Measurements from ENCODE around the gene DSC1.
"Not testable (repeated sequence)": the region's sequence is repeated elsewhere in the genome, so short reads cannot be mapped to it uniquely, and the experiment has no call there.

DSC1 gene

DNA sequence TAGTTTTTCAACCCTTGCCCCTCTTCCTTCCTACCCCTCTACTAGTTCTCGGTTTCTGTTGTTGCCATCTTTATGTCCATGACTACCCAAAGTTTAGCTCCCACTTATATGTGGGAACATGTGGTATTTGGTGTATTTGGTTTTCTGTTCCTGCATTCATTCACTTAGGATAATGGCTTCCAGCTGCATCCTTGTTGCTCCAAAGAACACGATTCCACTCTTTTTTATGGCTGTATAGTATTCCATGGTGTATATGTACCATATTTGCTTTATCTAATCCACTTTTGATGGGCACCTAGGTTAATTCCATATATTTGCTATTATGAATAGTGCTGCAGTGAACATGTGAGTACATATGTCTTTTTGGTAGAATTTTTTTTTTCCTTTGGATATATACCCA lies 20.6 kb upstream of the DSC1 start:
- H3K27me3 ChIP-seq (ENCODE audit: insufficient read depth, low read length): no peaks in the 10 kb centered on the region
- no peaks in the 10 kb centered on the region for H3K79me2 ChIP-seq (ENCODE audit: insufficient read depth, low read length)
- H3K36me3 ChIP-seq (ENCODE audit: insufficient read depth, low read length): no peaks in the 10 kb centered on the region
- no peak overlapping the region for H3K9ac ChIP-seq (ENCODE audit: low read length)
- no peak overlapping the region for H3K4me3 ChIP-seq (ENCODE audit: low read depth, low read length, poor library complexity, severe bottlenecking)
- no peaks in the 10 kb centered on the region for H3F3A ChIP-seq (ENCODE audit: insufficient read depth, low read length)
- no peak overlapping the region for H2AFZ ChIP-seq (ENCODE audit: low read length)
- H3K27ac ChIP-seq (ENCODE audit: low read depth, low read length, poor library complexity, severe bottlenecking): no peak overlapping the region
- TF ChIP-seq, protein P1, sequence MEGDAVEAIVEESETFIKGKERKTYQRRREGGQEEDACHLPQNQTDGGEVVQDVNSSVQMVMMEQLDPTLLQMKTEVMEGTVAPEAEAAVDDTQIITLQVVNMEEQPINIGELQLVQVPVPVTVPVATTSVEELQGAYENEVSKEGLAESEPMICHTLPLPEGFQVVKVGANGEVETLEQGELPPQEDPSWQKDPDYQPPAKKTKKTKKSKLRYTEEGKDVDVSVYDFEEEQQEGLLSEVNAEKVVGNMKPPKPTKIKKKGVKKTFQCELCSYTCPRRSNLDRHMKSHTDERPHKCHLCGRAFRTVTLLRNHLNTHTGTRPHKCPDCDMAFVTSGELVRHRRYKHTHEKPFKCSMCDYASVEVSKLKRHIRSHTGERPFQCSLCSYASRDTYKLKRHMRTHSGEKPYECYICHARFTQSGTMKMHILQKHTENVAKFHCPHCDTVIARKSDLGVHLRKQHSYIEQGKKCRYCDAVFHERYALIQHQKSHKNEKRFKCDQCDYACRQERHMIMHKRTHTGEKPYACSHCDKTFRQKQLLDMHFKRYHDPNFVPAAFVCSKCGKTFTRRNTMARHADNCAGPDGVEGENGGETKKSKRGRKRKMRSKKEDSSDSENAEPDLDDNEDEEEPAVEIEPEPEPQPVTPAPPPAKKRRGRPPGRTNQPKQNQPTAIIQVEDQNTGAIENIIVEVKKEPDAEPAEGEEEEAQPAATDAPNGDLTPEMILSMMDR (IDR thresholded peaks at IDR 0.05; ENCODE audit: low read length): no peak
- H3K9me3 ChIP-seq (ENCODE audit: low read length): no peaks in the 10 kb centered on the region
- H3K9me2 ChIP-seq (ENCODE audit: low read depth, low read length): no peaks in the 10 kb centered on the region
- H3K4me1 ChIP-seq (ENCODE audit: insufficient read depth, low read length, severe bottlenecking): no peaks in the 10 kb centered on the region
- no peak overlapping the region for H3K4me2 ChIP-seq (ENCODE audit: low read length)
- no peaks in the 10 kb centered on the region for H4K20me1 ChIP-seq (ENCODE audit: insufficient read depth, low read length)

DNA sequence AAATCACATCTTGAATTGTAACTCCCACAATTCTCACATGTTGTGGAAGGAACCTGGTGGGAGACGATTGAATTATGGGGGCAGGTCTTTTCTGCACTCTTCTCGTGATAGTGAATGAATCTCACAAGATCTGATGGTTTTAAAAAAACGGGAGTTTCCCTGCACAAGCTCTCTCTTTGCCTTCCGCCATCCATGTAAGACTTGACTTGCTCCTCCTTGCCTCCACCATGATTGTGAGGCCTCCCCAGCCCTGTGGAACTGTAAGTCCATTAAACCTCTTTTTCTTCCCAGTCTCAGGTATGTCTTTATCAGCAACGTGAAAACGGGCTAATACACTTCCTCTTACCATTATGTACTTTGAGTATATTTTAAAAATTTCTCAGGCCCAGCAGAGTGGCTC lies 14.7 kb upstream of the DSC1 start:
- H3K36me3 ChIP-seq (ENCODE audit: insufficient read depth, low read length); H3F3A ChIP-seq (ENCODE audit: insufficient read depth, low read length); H3K4me2 ChIP-seq (ENCODE audit: low read length); H4K20me1 ChIP-seq (ENCODE audit: insufficient read depth, low read length); H3K27me3 ChIP-seq (ENCODE audit: insufficient read depth, low read length); H3K27ac ChIP-seq (ENCODE audit: low read depth, low read length, poor library complexity, severe bottlenecking); H3K4me3 ChIP-seq (ENCODE audit: low read depth, low read length, poor library complexity, severe bottlenecking); H3K9ac ChIP-seq (ENCODE audit: low read length); H3K4me1 ChIP-seq (ENCODE audit: insufficient read depth, low read length, severe bottlenecking); H2AFZ ChIP-seq (ENCODE audit: low read length); H3K79me2 ChIP-seq (ENCODE audit: insufficient read depth, low read length); H3K9me3 ChIP-seq (ENCODE audit: low read length); H3K9me2 ChIP-seq (ENCODE audit: low read depth, low read length): not testable (repeated sequence)

DNA sequence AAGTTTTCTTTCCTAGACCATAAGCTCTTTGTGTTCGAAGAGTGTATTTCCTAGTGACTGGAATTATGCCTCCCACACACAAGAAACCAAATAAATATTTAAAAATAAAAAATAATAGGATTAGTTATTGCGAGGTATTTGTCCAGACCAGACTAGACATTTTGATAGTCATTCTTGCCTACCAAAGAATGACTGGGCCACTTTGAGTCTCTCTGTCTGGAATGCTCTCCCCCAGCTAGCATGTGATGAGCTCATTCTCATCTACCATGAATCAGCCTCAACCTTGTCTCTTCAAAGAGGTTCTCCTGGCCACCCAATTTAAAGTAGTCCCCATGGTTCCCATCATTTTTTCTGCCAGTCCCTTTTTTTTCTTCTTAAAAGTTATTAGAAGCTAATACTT lies 13.9 kb upstream of the DSC1 start:
- no peaks in the 10 kb centered on the region for H3K36me3 ChIP-seq (ENCODE audit: insufficient read depth, low read length)
- TF ChIP-seq EZH2 (IDR thresholded peaks at IDR 0.05; ENCODE audit: borderline replicate concordance, low read length): no peak
- TF ChIP-seq, protein P1 (IDR thresholded peaks at IDR 0.05; ENCODE audit: low read length): no peak

DNA sequence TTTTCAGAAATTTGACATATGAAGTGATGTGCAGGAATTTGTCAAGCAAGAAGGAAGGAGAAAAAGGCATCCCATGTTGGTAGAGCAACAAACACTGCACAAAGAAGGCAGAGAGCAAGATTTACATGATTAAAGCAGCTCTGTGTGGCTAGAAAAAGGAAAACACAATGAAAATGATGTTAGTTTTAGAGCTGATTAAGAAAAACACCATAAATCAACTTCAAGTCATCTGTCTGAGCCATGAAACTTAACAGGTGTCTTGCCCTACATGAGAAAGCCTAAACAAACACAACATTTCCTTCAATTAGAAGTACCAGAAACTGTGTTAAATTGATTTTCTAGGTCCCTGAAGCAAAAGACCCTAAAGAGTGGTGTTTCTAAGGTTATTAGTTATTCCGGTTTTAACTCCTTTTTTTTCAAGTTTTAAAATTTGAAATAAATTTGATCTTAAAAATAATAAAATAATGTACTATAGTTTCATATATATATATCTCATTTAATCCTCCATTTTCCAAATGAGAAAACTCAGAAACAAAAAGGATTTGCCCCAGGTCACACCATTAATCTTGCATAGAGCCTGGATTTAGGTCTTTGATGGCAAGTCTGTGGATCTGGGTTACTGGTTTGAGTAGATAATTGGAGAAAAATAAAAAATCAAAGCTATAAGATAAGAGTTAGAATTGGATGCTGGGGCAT lies 8.6 kb upstream of the DSC1 start:
- H3K4me3 ChIP-seq (ENCODE audit: low read depth, low read length, poor library complexity, severe bottlenecking): no peak overlapping the region
- H3K36me3 ChIP-seq (ENCODE audit: insufficient read depth, low read length): no peaks in the 10 kb centered on the region
- H3K9me3 ChIP-seq (ENCODE audit: low read length): no peaks in the 10 kb centered on the region
- no peaks in the 10 kb centered on the region for H3K9me2 ChIP-seq (ENCODE audit: low read depth, low read length)
- TF ChIP-seq, protein P1 (IDR thresholded peaks at IDR 0.05; ENCODE audit: low read length): no peak
- no peak for TF ChIP-seq EZH2 (IDR thresholded peaks at IDR 0.05; ENCODE audit: borderline replicate concordance, low read length)
- H3K4me1 ChIP-seq (ENCODE audit: insufficient read depth, low read length, severe bottlenecking): no peaks in the 10 kb centered on the region
- H4K20me1 ChIP-seq (ENCODE audit: insufficient read depth, low read length): no peaks in the 10 kb centered on the region
- H3K9ac ChIP-seq (ENCODE audit: low read length): no peak overlapping the region
- no peak overlapping the region for H2AFZ ChIP-seq (ENCODE audit: low read length)
- no peaks in the 10 kb centered on the region for H3F3A ChIP-seq (ENCODE audit: insufficient read depth, low read length)
- H3K4me2 ChIP-seq (ENCODE audit: low read length): no peak overlapping the region
- H3K79me2 ChIP-seq (ENCODE audit: insufficient read depth, low read length): no peaks in the 10 kb centered on the region
- no peaks in the 10 kb centered on the region for H3K27me3 ChIP-seq (ENCODE audit: insufficient read depth, low read length)
- no peak overlapping the region for H3K27ac ChIP-seq (ENCODE audit: low read depth, low read length, poor library complexity, severe bottlenecking)

More for the DNA sequence above, 13.9 kb upstream of the DSC1 start:
- Histone ChIP-seq H3F3A (ENCODE audit: insufficient read depth, low read length) (no peaks in the 10 kb centered on the region), H3K9me3 (ENCODE audit: low read length) (no peaks in the 10 kb centered on the region), H3K4me3 (ENCODE audit: low read depth, low read length, poor library complexity, severe bottlenecking) (no peak overlapping the region), H4K20me1 (ENCODE audit: insufficient read depth, low read length) (no peaks in the 10 kb centered on the region), H3K4me1 (ENCODE audit: insufficient read depth, low read length, severe bottlenecking) (no peaks in the 10 kb centered on the region), H3K79me2 (ENCODE audit: insufficient read depth, low read length) (no peaks in the 10 kb centered on the region), H3K4me2 (ENCODE audit: low read length) (no peak overlapping the region), H2AFZ (ENCODE audit: low read length) (no peak overlapping the region), H3K27ac (ENCODE audit: low read depth, low read length, poor library complexity, severe bottlenecking) (no peak overlapping the region), H3K27me3 (ENCODE audit: insufficient read depth, low read length) (no peaks in the 10 kb centered on the region), H3K9me2 (ENCODE audit: low read depth, low read length) (no peaks in the 10 kb centered on the region), H3K9ac (ENCODE audit: low read length) (no peak overlapping the region)
